HepG2 (cell line): ENCODE results near the gene CHAF1A. TPM values are rescaled to one million over a fixed set of nuclear protein-coding genes. Genes with fewer than 3 reads are reported as not detected.

Source experiments
- BRCA1 ChIP-seq: sonication (generic); formaldehyde crosslinking; IDR thresholded peaks from 2 replicates; pipeline ENCODE4 v1.4.0; 2020; ENCODE audit warnings: missing genetic modification reagents
- EEA1 ChIP-seq: sonication (generic); formaldehyde crosslinking; IDR thresholded peaks from 2 replicates; pipeline ENCODE4 v1.5.1; 2020; ENCODE audit warnings: mild to moderate bottlenecking, missing genetic modification reagents, borderline replicate concordance
- GPBP1L1 ChIP-seq: sonication (generic); formaldehyde crosslinking; IDR thresholded peaks from 2 replicates; pipeline ENCODE4 v1.5.0; 2020; ENCODE audit warnings: mild to moderate bottlenecking, missing genetic modification reagents
- HIVEP1 ChIP-seq: sonication (generic); formaldehyde crosslinking; IDR thresholded peaks from 2 replicates; pipeline ENCODE4 v1.4.0; 2020; ENCODE audit warnings: mild to moderate bottlenecking, missing genetic modification reagents
- KLF16 ChIP-seq, 2 experiments: sonication (generic) in 1 of 2; formaldehyde crosslinking in 1 of 2; IDR thresholded peaks; 2 replicates each; pipeline versions ENCODE4 v1.6.1 to v1.8.0; 2016 to 2023; ENCODE audit warnings: missing genetic modification reagents in 2 of 2, missing compliant biosample characterization in 1 of 2
- LCORL ChIP-seq, 2 experiments: fragments of 450-650 bp in 1 of 2; sonication (generic) in 1 of 2; formaldehyde crosslinking in 1 of 2; IDR thresholded peaks; 2 replicates each; pipeline versions ENCODE4 v1.5.0 to v1.6.1; 2017 to 2020; ENCODE audit warnings: antibody characterized with exemption in 1 of 2, missing genetic modification reagents in 1 of 2
- MAX ChIP-seq: IDR thresholded peaks from 2 replicates; pipeline ENCODE4 v1.6.1; 2012; ENCODE audit warnings: inconsistent platforms
- NCOA2 ChIP-seq: sonication (generic); formaldehyde crosslinking; IDR thresholded peaks from 2 replicates; pipeline ENCODE4 v1.8.0; 2022; ENCODE audit warnings: inconsistent platforms
- NR2C2 ChIP-seq: sonication (generic); formaldehyde crosslinking; IDR thresholded peaks from 2 replicates; pipeline ENCODE4 v1.4.0; 2020; ENCODE audit warnings: missing genetic modification reagents, mild to moderate bottlenecking, moderate library complexity, borderline replicate concordance
- PTBP1 ChIP-seq: fragments of 200-400 bp; formaldehyde crosslinking; IDR thresholded peaks from 2 replicates; pipeline ENCODE4 v1.6.1; 2018; ENCODE audit warnings: low read length, low read depth; ENCODE audit not compliant: poor library complexity, severe bottlenecking
- SMAD9 ChIP-seq: sonication (generic); formaldehyde crosslinking; IDR thresholded peaks from 2 replicates; pipeline ENCODE4 v1.5.1; 2020; ENCODE audit warnings: mild to moderate bottlenecking, missing genetic modification reagents
- TFE3 ChIP-seq: IDR thresholded peaks from 2 replicates; pipeline ENCODE4 v1.6.1; 2016
- YY1 ChIP-seq: IDR thresholded peaks from 2 replicates; pipeline ENCODE4 v1.6.1; 2011; ENCODE audit warnings: low read length, low read depth, moderate library complexity, mild to moderate bottlenecking; ENCODE audit not compliant: insufficient read depth, insufficient replicate concordance
- ZNF235 ChIP-seq: sonication (generic); formaldehyde crosslinking; IDR thresholded peaks from 2 replicates; pipeline ENCODE4 v1.8.1; 2023; ENCODE audit warnings: mild to moderate bottlenecking, missing genetic modification reagents, borderline replicate concordance
- ZNF256 ChIP-seq: sonication (generic); formaldehyde crosslinking; conservative IDR thresholded peaks from 2 replicates; pipeline ENCODE4 v1.4.0; 2020; ENCODE audit warnings: missing genetic modification reagents
- ZNF292 ChIP-seq: sonication (generic); formaldehyde crosslinking; IDR thresholded peaks from 2 replicates; pipeline ENCODE4 v1.8.1; 2022; ENCODE audit warnings: mild to moderate bottlenecking, low read depth, missing genetic modification reagents, borderline replicate concordance
- ZNF598 ChIP-seq: sonication (generic); formaldehyde crosslinking; IDR thresholded peaks from 2 replicates; pipeline ENCODE4 v1.5.1; 2020; ENCODE audit warnings: mild to moderate bottlenecking, missing genetic modification reagents, borderline replicate concordance
- ZNF615 ChIP-seq: sonication (generic); formaldehyde crosslinking; IDR thresholded peaks from 2 replicates; pipeline ENCODE4 v1.5.0; 2020; ENCODE audit warnings: mild to moderate bottlenecking, missing genetic modification reagents, borderline replicate concordance
- ZNF749 ChIP-seq: sonication (generic); formaldehyde crosslinking; IDR thresholded peaks from 2 replicates; pipeline ENCODE4 v1.8.0; 2022; ENCODE audit warnings: mild to moderate bottlenecking, missing genetic modification reagents, moderate library complexity, borderline replicate concordance
- ZSCAN29 ChIP-seq: sonication (generic); formaldehyde crosslinking; conservative IDR thresholded peaks from 2 replicates; pipeline ENCODE4 v1.4.0; 2020; ENCODE audit warnings: mild to moderate bottlenecking, missing genetic modification reagents
- polyA plus RNA-seq, 8 experiments: library from polyadenylated mRNA; depleted of rRNA in 3 of 8; stranded (reverse) in 7 of 8; unstranded in 1 of 8; fragments of >200 nt; fragmentation: Illumina TruSeq in 4 of 8; extraction: Trizol in 4 of 8; gene quantifications; 2 replicates each; pipeline versions ENCODE4 v1.2.1 to v1.2.3, GENCODE V29; 2011 to 2016; ENCODE audit warnings: low read depth in 4 of 8, missing spikeins in 1 of 8, mixed read lengths in 1 of 8; ENCODE audit not compliant: insufficient read depth in 1 of 8
- total RNA-seq, 5 experiments: library from RNA; depleted of rRNA; stranded (reverse); fragments of >200 nt; fragmentation: Illumina TruSeq; extraction: Trizol; gene quantifications; 2 replicates each; pipeline ENCODE4 v1.2.3, GENCODE V29; 2016; ENCODE audit warnings: low read depth in 1 of 5
- TF ChIP-seq, protein P1 (sequence below): IDR thresholded peaks from 2 replicates; pipeline ENCODE4 v1.6.1; 2016; ENCODE audit warnings: low read depth, control low read depth
- TF ChIP-seq, protein P2 (sequence below): IDR thresholded peaks from 2 replicates; pipeline ENCODE4 v1.6.1; 2016; ENCODE audit warnings: missing compliant biosample characterization, missing genetic modification reagents, borderline replicate concordance
- TF ChIP-seq, protein P3 (sequence below): IDR thresholded peaks from 2 replicates; pipeline ENCODE4 v1.6.1; 2016; ENCODE audit warnings: missing genetic modification reagents, missing compliant biosample characterization

Gene CHAF1A
- total and polyA plus RNA-seq, 2 of the 13 experiments (the other 11 are each of a cell fraction or from before 2014, with no cell fraction given): 11.0 to 34.8 TPM

GRCh38 chr19:4374498-4375163 is 27.8 kb upstream of the CHAF1A start (continued):
- TF ChIP-seq SMAD9 (CRISPR knock-in tag): 0 out of 2 replicates have a peak, but pooled peaks have one; percentile 79
- TF ChIP-seq, protein P1, sequence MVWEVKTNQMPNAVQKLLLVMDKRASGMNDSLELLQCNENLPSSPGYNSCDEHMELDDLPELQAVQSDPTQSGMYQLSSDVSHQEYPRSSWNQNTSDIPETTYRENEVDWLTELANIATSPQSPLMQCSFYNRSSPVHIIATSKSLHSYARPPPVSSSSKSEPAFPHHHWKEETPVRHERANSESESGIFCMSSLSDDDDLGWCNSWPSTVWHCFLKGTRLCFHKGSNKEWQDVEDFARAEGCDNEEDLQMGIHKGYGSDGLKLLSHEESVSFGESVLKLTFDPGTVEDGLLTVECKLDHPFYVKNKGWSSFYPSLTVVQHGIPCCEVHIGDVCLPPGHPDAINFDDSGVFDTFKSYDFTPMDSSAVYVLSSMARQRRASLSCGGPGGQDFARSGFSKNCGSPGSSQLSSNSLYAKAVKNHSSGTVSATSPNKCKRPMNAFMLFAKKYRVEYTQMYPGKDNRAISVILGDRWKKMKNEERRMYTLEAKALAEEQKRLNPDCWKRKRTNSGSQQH (CRISPR knock-in tag): peak; percentile 91
- peak in 1 of 2 experiments; percentile 92; a peak in 2 of 4 replicates for TF ChIP-seq KLF16 (CRISPR knock-in tag; IDR thresholded peaks at IDR 0.05)
- TF ChIP-seq MAX: peak; percentile 94
- TF ChIP-seq ZSCAN29 (CRISPR knock-in tag): 0 out of 2 replicates have a peak, but pooled peaks have one; percentile 28
- TF ChIP-seq, protein P2, sequence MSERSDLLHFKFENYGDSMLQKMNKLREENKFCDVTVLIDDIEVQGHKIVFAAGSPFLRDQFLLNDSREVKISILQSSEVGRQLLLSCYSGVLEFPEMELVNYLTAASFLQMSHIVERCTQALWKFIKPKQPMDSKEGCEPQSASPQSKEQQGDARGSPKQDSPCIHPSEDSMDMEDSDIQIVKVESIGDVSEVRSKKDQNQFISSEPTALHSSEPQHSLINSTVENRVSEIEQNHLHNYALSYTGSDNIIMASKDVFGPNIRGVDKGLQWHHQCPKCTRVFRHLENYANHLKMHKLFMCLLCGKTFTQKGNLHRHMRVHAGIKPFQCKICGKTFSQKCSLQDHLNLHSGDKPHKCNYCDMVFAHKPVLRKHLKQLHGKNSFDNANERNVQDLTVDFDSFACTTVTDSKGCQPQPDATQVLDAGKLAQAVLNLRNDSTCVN: peak; percentile 74; the same call in 1 of the 2 replicates
- peak; percentile 90 for TF ChIP-seq HIVEP1
- no peak for TF ChIP-seq ZNF235 (CRISPR knock-in tag)
- peak; percentile 86; the same call in 1 of the 2 replicates for TF ChIP-seq ZNF749 (CRISPR knock-in tag)
- TF ChIP-seq TFE3 (CRISPR knock-in tag): peak; percentile 70
- TF ChIP-seq, protein P3, sequence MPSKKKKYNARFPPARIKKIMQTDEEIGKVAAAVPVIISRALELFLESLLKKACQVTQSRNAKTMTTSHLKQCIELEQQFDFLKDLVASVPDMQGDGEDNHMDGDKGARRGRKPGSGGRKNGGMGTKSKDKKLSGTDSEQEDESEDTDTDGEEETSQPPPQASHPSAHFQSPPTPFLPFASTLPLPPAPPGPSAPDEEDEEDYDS (CRISPR knock-in tag): peak; percentile 47; the same call in 1 of the 2 replicates
- TF ChIP-seq ZNF292 (CRISPR knock-in tag): no peak; the same call in 1 of the 2 replicates
- TF ChIP-seq EEA1 (CRISPR knock-in tag): no peak
- TF ChIP-seq ZNF615: peak; percentile 88; the same call in 1 of the 2 replicates
- TF ChIP-seq BRCA1: no peak
- TF ChIP-seq PTBP1: no peak
- TF ChIP-seq LCORL (IDR thresholded peaks at IDR 0.05): no peak
- TF ChIP-seq LCORL (CRISPR knock-in tag; IDR thresholded peaks at IDR 0.05): peak; percentile 81
- TF ChIP-seq NCOA2 (CRISPR knock-in tag): peak; percentile 72
- no peak for TF ChIP-seq ZNF256 (CRISPR knock-in tag)
- no peak for TF ChIP-seq YY1
- no peak for TF ChIP-seq GPBP1L1 (CRISPR knock-in tag)
- peak; percentile 75; the same call in 1 of the 2 replicates for TF ChIP-seq ZNF598
- TF ChIP-seq NR2C2 (CRISPR knock-in tag): peak; percentile 42
